HEK293 (cell line): Measurements from ENCODE around the gene CTNNB1.

ENCODE experiments used
- CTCF ChIA-PET: fragments of 350-600 bp; formaldehyde crosslinking; extraction: SDS; loops from one replicate; lab custom pipeline; 2021; ENCODE audit warnings: antibody characterized with exemption; lab: Yijun Ruan, JAX
- POLR2A ChIA-PET: fragments of 300-600 bp; formaldehyde crosslinking; extraction: SDS; loops from one replicate; lab custom pipeline; 2020; ENCODE audit warnings: antibody characterized with exemption, inconsistent platforms; lab: Yijun Ruan, JAX
- H3K27ac ChIP-seq: fragments of 200-500 bp; sonication (Bioruptor generic); 2 replicates; pipeline ENCODE4 v1.5.1; 2014; ENCODE audit warnings: low read depth, low read length, control low read depth, inconsistent platforms; ENCODE audit errors: extremely low read depth
- H3K36me3 ChIP-seq, 2 experiments: fragments of 200-500 bp in 1 of 2; sonication (Bioruptor generic) in 1 of 2; 1 replicate in 1 of 2; 2 replicates in 1 of 2; pipeline ENCODE4 v1.5.1; 2014 to 2017; ENCODE audit warnings: inconsistent platforms in 2 of 2, low read length in 2 of 2; ENCODE audit not compliant: control insufficient read depth in 2 of 2, insufficient read depth in 1 of 2
- H3K4me1 ChIP-seq: fragments of 200-500 bp; sonication (Bioruptor generic); 2 replicates; pipeline ENCODE4 v1.5.1; 2014; ENCODE audit warnings: mild to moderate bottlenecking, low read length, inconsistent platforms; ENCODE audit not compliant: control insufficient read depth, insufficient read depth
- H3K4me3 ChIP-seq: 2 replicates; pipeline ENCODE4 v1.5.1; 2011; ENCODE audit warnings: low read depth, mild to moderate bottlenecking, control low read depth, low read length, moderate library complexity
- H3K9me3 ChIP-seq: fragments of 200-500 bp; sonication (Bioruptor generic); 2 replicates; pipeline ENCODE4 v1.5.1; 2014; ENCODE audit warnings: low read depth, low read length, inconsistent platforms; ENCODE audit not compliant: control insufficient read depth, insufficient read depth
- EGR2 ChIP-seq: fragments of 450-650 bp; formaldehyde crosslinking; IDR thresholded peaks from 2 replicates; pipeline ENCODE4 v1.5.1; 2016; ENCODE audit warnings: low read depth, missing biosample characterization, missing genetic modification characterization
- PRDM1 ChIP-seq: fragments of 450-650 bp; formaldehyde crosslinking; IDR thresholded peaks from 2 replicates; pipeline ENCODE4; 2016; ENCODE audit warnings: missing biosample characterization, missing genetic modification characterization
- SETDB1 ChIP-seq: IDR thresholded peaks from one replicate; pipeline ENCODE4 v1.6.1; 2017; ENCODE audit warnings: mild to moderate bottlenecking, low read length, moderate library complexity, mixed read lengths; ENCODE audit not compliant: insufficient read length
- SP3 ChIP-seq: fragments of 450-650 bp; formaldehyde crosslinking; IDR thresholded peaks from 2 replicates; pipeline ENCODE4 v1.5.1; 2016; ENCODE audit warnings: missing biosample characterization, missing genetic modification characterization
- SP7 ChIP-seq: fragments of 450-650 bp; formaldehyde crosslinking; IDR thresholded peaks from 2 replicates; pipeline ENCODE4 v1.5.1; 2016; ENCODE audit warnings: missing biosample characterization, missing genetic modification characterization
- ZEB2 ChIP-seq: fragments of 450-650 bp; formaldehyde crosslinking; IDR thresholded peaks from 2 replicates; pipeline ENCODE4 v1.5.1; 2016; ENCODE audit warnings: missing biosample characterization, missing genetic modification characterization
- ZNF184 ChIP-seq: fragments of 450-650 bp; IDR thresholded peaks from 2 replicates; pipeline ENCODE4 v1.5.1; 2018; ENCODE audit warnings: missing biosample characterization, mild to moderate bottlenecking, missing genetic modification characterization
- ZNF202 ChIP-seq: fragments of 450-650 bp; formaldehyde crosslinking; IDR thresholded peaks from 2 replicates; pipeline ENCODE4 v1.5.1; 2016; ENCODE audit warnings: missing biosample characterization, missing genetic modification characterization, borderline replicate concordance
- ZNF221 ChIP-seq: fragments of 450-650 bp; formaldehyde crosslinking; IDR thresholded peaks from 2 replicates; pipeline ENCODE4 v1.5.1; 2017; ENCODE audit warnings: missing biosample characterization, missing genetic modification characterization, borderline replicate concordance
- ZNF302 ChIP-seq: fragments of 450-650 bp; formaldehyde crosslinking; IDR thresholded peaks from 2 replicates; pipeline ENCODE4 v1.5.1; 2016; ENCODE audit warnings: missing biosample characterization, missing genetic modification characterization, low read depth
- ZNF341 ChIP-seq: fragments of 450-650 bp; formaldehyde crosslinking; IDR thresholded peaks from 2 replicates; pipeline ENCODE4; 2016; ENCODE audit warnings: low read depth, missing biosample characterization, missing genetic modification characterization
- ZNF354C ChIP-seq: fragments of 450-650 bp; formaldehyde crosslinking; IDR thresholded peaks from 2 replicates; pipeline ENCODE4 v1.5.1; 2016; ENCODE audit warnings: missing biosample characterization, missing genetic modification characterization, low read depth, borderline replicate concordance
- ZNF394 ChIP-seq: fragments of 450-650 bp; formaldehyde crosslinking; IDR thresholded peaks from 2 replicates; pipeline ENCODE4 v1.5.1; 2016; ENCODE audit warnings: missing biosample characterization, missing genetic modification characterization, mild to moderate bottlenecking, moderate library complexity, borderline replicate concordance
- ZNF488 ChIP-seq: fragments of 450-650 bp; formaldehyde crosslinking; IDR thresholded peaks from 2 replicates; pipeline ENCODE4 v1.5.1; 2016; ENCODE audit warnings: missing biosample characterization, missing genetic modification characterization
- ZNF530 ChIP-seq: fragments of 450-650 bp; formaldehyde crosslinking; IDR thresholded peaks from 2 replicates; pipeline ENCODE4 v1.5.1; 2016; ENCODE audit warnings: low read depth, missing biosample characterization, missing genetic modification characterization
- ZNF544 ChIP-seq: fragments of 450-650 bp; formaldehyde crosslinking; IDR thresholded peaks from 2 replicates; pipeline ENCODE4 v1.5.0; 2017; ENCODE audit warnings: missing biosample characterization, missing genetic modification characterization
- ZNF548 ChIP-seq: fragments of 450-650 bp; formaldehyde crosslinking; IDR thresholded peaks from 2 replicates; pipeline ENCODE4 v1.5.1; 2016; ENCODE audit warnings: missing biosample characterization, missing genetic modification characterization
- ZNF558 ChIP-seq: fragments of 450-650 bp; formaldehyde crosslinking; IDR thresholded peaks from 2 replicates; pipeline ENCODE4 v1.5.1; 2016; ENCODE audit warnings: missing biosample characterization, missing genetic modification characterization
- ZNF560 ChIP-seq: fragments of 450-650 bp; formaldehyde crosslinking; IDR thresholded peaks from 2 replicates; pipeline ENCODE4 v1.5.1; 2017; ENCODE audit warnings: missing biosample characterization, missing genetic modification characterization, borderline replicate concordance
- ZNF596 ChIP-seq: fragments of 450-650 bp; IDR thresholded peaks from 2 replicates; pipeline ENCODE4 v1.5.0; 2018; ENCODE audit warnings: missing biosample characterization, mild to moderate bottlenecking, missing genetic modification characterization, moderate library complexity
- ZNF600 ChIP-seq: fragments of 450-650 bp; formaldehyde crosslinking; IDR thresholded peaks from 2 replicates; pipeline ENCODE4 v1.5.1; 2016; ENCODE audit warnings: missing biosample characterization, missing genetic modification characterization
- ZNF664 ChIP-seq: fragments of 450-650 bp; formaldehyde crosslinking; IDR thresholded peaks from 2 replicates; pipeline ENCODE4 v1.5.1; 2016; ENCODE audit warnings: missing biosample characterization, missing genetic modification characterization
- ZNF670 ChIP-seq: fragments of 450-650 bp; formaldehyde crosslinking; IDR thresholded peaks from 2 replicates; pipeline ENCODE4 v1.5.1; 2016; ENCODE audit warnings: missing biosample characterization, missing genetic modification characterization, low read depth
- ZNF768 ChIP-seq: fragments of 450-650 bp; formaldehyde crosslinking; IDR thresholded peaks from 2 replicates; pipeline ENCODE4 v1.5.1; 2018; ENCODE audit warnings: missing biosample characterization, mild to moderate bottlenecking, missing genetic modification characterization
- ZNF791 ChIP-seq: fragments of 450-650 bp; formaldehyde crosslinking; IDR thresholded peaks from 2 replicates; pipeline ENCODE4 v1.5.1; 2016; ENCODE audit warnings: missing biosample characterization, missing genetic modification characterization
- ZNF830 ChIP-seq: fragments of 450-650 bp; IDR thresholded peaks from 2 replicates; pipeline ENCODE4 v1.5.0; 2018; ENCODE audit warnings: missing biosample characterization, missing genetic modification characterization, low read depth, mild to moderate bottlenecking, moderate library complexity
- TF ChIP-seq, protein P1 (sequence below): fragments of 450-650 bp; formaldehyde crosslinking; IDR thresholded peaks from 2 replicates; pipeline ENCODE4 v1.5.1; 2017; ENCODE audit warnings: missing biosample characterization, missing genetic modification characterization
- TF ChIP-seq, protein P2 (sequence below): IDR thresholded peaks from 2 replicates; pipeline ENCODE4 v1.6.1; 2011; ENCODE audit warnings: mild to moderate bottlenecking, low read depth, low read length, borderline replicate concordance

The CTNNB1 gene

GRCh38 chr3:41184394-41184793, 14.9 kb upstream of the CTNNB1 start:
- TF ChIP-seq ZNF596 (tag by site-specific recombination), result no peak
- no peak for TF ChIP-seq ZNF830
- TF ChIP-seq ZNF664 (tag by site-specific recombination), result no peak
- TF ChIP-seq ZEB2, result no peak
- no peak for TF ChIP-seq ZNF202 (tag by site-specific recombination)
- TF ChIP-seq, protein P1, sequence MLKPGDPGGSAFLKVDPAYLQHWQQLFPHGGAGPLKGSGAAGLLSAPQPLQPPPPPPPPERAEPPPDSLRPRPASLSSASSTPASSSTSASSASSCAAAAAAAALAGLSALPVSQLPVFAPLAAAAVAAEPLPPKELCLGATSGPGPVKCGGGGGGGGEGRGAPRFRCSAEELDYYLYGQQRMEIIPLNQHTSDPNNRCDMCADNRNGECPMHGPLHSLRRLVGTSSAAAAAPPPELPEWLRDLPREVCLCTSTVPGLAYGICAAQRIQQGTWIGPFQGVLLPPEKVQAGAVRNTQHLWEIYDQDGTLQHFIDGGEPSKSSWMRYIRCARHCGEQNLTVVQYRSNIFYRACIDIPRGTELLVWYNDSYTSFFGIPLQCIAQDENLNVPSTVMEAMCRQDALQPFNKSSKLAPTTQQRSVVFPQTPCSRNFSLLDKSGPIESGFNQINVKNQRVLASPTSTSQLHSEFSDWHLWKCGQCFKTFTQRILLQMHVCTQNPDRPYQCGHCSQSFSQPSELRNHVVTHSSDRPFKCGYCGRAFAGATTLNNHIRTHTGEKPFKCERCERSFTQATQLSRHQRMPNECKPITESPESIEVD (tag by site-specific recombination), result no peak
- TF ChIP-seq ZNF670, result no peak
- no peak for TF ChIP-seq ZNF530 (tag by site-specific recombination)
- no peak for TF ChIP-seq SETDB1
- no peak for TF ChIP-seq ZNF791
- no peak for TF ChIP-seq ZNF560 (tag by site-specific recombination)
- no peak for TF ChIP-seq SP7 (tag by site-specific recombination)
- TF ChIP-seq ZNF302 (tag by site-specific recombination), result no peak
- ChIA-PET POLR2A (interaction anchor here (1.5 kb wide), 1 partner anchor 15 kb away, joined by 3 read pairs; the partner anchor contains the start of gene CTNNB1), CTCF (interaction anchor here (0.6 kb wide), 1 partner anchor 33 kb away, joined by 3 read pairs; no protein-coding TSS in a partner anchor)
- H3K4me1 ChIP-seq, result no peaks in the 10 kb centered on the region
- no peaks in the 10 kb centered on the region for H3K36me3 ChIP-seq
- H3K27ac ChIP-seq, result no peak overlapping the region
- no peaks in the 10 kb centered on the region for H3K9me3 ChIP-seq
- no peak overlapping the region for H3K4me3 ChIP-seq

- no peak overlapping the region for H3K4me3 ChIP-seq
- POLR2A ChIA-PET, result interaction anchor here (1.7 kb wide), 1 partner anchor 13 kb away, joined by 11 read pairs; the partner anchor contains the start of gene CTNNB1
- TF ChIP-seq ZNF768 (no peak), ZNF184 (tag by site-specific recombination) (no peak), ZNF560 (tag by site-specific recombination) (no peak), ZNF488 (tag by site-specific recombination) (no peak), ZNF600 (tag by site-specific recombination) (no peak), ZNF394 (tag by site-specific recombination) (no peak), EGR2 (tag by site-specific recombination) (no peak), ZNF548 (tag by site-specific recombination) (no peak), ZNF221 (tag by site-specific recombination) (no peak), ZNF596 (tag by site-specific recombination) (no peak), SP3 (tag by site-specific recombination) (no peak), ZNF544 (no peak), ZNF354C (no peak), SP7 (tag by site-specific recombination) (no peak), PRDM1 (tag by site-specific recombination) (no peak), ZNF341 (tag by site-specific recombination) (no peak), ZNF558 (tag by site-specific recombination) (no peak)
- TF ChIP-seq, protein P2, sequence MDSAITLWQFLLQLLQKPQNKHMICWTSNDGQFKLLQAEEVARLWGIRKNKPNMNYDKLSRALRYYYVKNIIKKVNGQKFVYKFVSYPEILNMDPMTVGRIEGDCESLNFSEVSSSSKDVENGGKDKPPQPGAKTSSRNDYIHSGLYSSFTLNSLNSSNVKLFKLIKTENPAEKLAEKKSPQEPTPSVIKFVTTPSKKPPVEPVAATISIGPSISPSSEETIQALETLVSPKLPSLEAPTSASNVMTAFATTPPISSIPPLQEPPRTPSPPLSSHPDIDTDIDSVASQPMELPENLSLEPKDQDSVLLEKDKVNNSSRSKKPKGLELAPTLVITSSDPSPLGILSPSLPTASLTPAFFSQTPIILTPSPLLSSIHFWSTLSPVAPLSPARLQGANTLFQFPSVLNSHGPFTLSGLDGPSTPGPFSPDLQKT, result no peak
- TF ChIP-seq, all 188 proteins: peak for 0
- Histone ChIP-seq H3K36me3 (no peaks in the 10 kb centered on the region), H3K9me3 (no peaks in the 10 kb centered on the region), H3K27ac (no peak overlapping the region), H3K4me1 (no peaks in the 10 kb centered on the region)
- CTCF ChIA-PET, result no interaction called here
These were observed 13.0 kb upstream of the CTNNB1 start for GRCh38 chr3:41186297-41186696.
